IPS DF 19.7 (cell line): Measurements from ENCODE around the gene ME3.

Source experiments
- DNase-seq: peaks from one replicate; pipeline ENCODE4 v3.0.0-alpha.2; 2013; ENCODE audit warnings: low read depth, low spot score

Gene ME3

GRCh38 chr11:86490582-86490981, 181.8 kb downstream of the ME3 start:
- DNase-seq, result no peak

GRCh38 chr11:86489442-86489841, 183.0 kb downstream of the ME3 start:
- no peak for DNase-seq

- no peak for DNase-seq
Observed at GRCh38 chr11:86488553-86488952, 183.9 kb downstream of the ME3 start.

GRCh38 chr11:86487671-86488070, 184.7 kb downstream of the ME3 start:
- DNase-seq, result no peak

GRCh38 chr11:86486261-86487030, 186.0 kb downstream of the ME3 start:
- no peak for DNase-seq

GRCh38 chr11:86484795-86485166, 187.6 kb downstream of the ME3 start:
- no peak for DNase-seq

GRCh38 chr11:86483940-86484794, 188.2 kb downstream of the ME3 start:
- DNase-seq, result no peak

GRCh38 chr11:86483610-86483939, 188.8 kb downstream of the ME3 start:
- no peak for DNase-seq

- no peak for DNase-seq
Observed at GRCh38 chr11:86482692-86483091, 189.7 kb downstream of the ME3 start.

GRCh38 chr11:86481399-86481798, 191.0 kb downstream of the ME3 start:
- DNase-seq, result no peak

GRCh38 chr11:86478348-86478747, 194.1 kb downstream of the ME3 start:
- no peak for DNase-seq

GRCh38 chr11:86477495-86478155, 194.8 kb downstream of the ME3 start:
- DNase-seq, result no peak

- DNase-seq, result no peak
Observed at GRCh38 chr11:86476109-86476861, 196.1 kb downstream of the ME3 start.

GRCh38 chr11:86475027-86475426, 197.4 kb downstream of the ME3 start:
- no peak for DNase-seq

GRCh38 chr11:86473991-86474833, 198.2 kb downstream of the ME3 start:
- DNase-seq, result no peak

- DNase-seq, result no peak
Observed at GRCh38 chr11:86469491-86470388, 202.7 kb downstream of the ME3 start.

GRCh38 chr11:86468169-86468568, 204.2 kb downstream of the ME3 start:
- no peak for DNase-seq

GRCh38 chr11:86464509-86465221, 207.8 kb downstream of the ME3 start:
- no peak for DNase-seq

GRCh38 chr11:86463955-86464354, 208.5 kb downstream of the ME3 start:
- DNase-seq, result no peak
